GM21447 (cell line): Measurements from ENCODE around the gene FAT3.

Experiments used
- ATAC-seq: cut with Tn5 transposase; IDR thresholded peaks from one replicate; pipeline ENCODE4 v1.9.1; 2021; ENCODE audit not compliant: unreplicated experiment

Gene FAT3

DNA sequence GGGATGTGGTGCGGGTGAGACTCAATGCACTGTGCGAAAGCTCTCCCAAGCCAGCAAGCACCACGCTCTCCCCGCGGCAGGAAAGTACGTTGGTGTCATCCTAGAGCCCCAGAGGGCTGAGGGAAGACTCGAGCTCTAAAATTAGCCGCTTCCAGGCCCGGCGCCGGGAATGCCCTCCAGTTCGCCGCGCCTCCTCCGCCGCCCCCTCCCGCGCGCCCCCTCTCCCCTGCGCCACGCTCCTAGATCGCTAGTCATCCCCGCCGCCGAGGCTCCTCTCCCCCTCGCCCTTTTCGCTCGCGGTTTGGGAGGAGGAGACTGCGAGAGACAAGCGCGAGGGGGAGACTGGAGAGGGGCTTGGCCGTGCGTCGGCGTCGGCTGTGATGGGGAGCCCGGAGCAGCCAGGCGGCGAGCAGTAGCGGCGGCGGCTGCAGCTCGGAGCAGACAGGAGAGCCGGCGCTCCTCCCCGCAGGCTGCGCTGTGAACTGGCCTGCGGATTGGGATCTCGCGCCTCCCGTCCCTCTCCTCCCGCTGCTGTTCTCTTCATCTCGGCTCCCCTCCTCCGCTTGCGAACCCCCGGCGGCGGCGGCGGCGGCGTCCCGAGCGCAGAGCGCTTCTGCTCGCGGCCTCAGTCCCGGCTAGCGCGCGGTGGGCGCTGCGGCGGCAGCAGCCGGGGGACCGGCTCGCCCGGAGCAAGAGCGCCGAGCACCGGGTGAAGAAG lies at the start of gene FAT3:
Gene FAT3 (plus strand): TSS at position 412 of the 718 bp plus-strand sequence. CDS start 127,295 bp downstream, outside the sequence.
- ATAC-seq: no peak

- ATAC-seq: no peak
These were observed 45.5 kb upstream of the FAT3 start for GRCh38 chr11:92179017-92179670.

GRCh38 chr11:92180226-92180625 lies 44.4 kb upstream of the FAT3 start:
- no peak for ATAC-seq

DNA sequence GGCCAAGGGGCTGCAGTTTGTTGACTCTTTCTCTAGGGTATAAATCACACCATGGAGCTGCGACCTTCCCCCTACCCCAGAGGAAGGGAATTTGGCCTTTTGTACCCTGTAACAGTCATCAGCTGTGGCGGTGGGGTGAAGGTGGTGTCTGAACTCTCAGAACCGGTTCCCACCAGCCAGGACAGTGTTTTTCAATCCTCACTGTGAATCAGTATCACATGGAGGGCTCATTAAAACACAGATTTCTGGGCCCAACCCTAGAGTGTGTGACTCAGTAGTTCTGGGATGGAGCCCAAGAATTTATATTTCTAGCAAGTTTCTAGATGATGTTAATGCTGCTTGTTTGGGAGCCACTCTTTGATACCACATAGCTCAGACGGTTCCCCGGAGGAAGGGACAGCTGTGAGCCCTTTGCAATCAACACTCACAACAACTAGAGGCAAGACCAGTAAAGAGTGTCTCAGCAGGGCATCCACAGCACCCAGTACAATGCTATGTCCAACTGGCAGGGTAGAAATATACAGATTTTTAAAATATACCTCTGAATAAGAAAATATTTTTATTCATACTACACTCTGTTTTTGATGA lies 43.9 kb upstream of the FAT3 start:
- ATAC-seq: no peak

- no peak for ATAC-seq
These were observed 33.9 kb upstream of the FAT3 start for GRCh38 chr11:92190535-92191206.

GRCh38 chr11:92192141-92192540 lies 32.5 kb upstream of the FAT3 start:
- no peak for ATAC-seq

DNA sequence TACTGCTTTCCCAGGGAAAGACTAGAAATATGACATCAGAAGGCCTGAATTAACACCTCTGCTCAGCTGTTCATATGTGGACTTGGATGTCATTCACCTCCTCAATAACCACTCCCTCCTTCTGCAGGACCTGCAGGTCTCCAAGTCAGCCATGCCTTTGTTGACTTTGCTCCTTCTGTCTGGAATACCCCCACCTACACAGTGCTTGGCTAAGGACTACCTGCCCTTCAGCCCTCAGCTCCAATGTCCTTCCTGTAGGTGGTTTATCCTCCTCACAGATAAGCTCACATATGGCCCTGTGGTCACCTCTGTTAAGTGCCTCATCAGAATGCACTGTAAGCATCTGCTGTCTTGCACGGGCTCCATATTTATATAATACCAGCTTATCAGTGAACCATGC lies 26.4 kb upstream of the FAT3 start:
- ATAC-seq: no peak

- no peak for ATAC-seq
These were observed 24.6 kb upstream of the FAT3 start for GRCh38 chr11:92199991-92200390.

DNA sequence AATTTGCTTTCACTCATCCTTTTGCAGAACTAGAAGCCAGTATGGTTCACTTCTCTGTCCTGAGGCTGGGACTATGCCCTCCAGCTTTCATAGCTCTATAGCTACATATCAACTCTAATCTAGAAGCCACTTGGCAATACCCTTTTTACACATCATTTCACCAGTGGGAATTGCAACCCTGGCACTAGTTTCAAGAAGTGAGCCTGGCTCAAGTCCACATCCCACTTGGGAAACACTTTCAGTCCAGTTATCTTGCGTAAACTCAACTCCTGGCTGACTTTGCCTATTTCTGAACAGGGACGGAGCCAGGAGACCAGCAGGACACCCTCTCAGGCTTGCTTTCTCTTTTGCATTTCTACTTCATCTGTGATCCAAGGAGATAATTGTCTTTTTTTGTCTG lies 19.9 kb upstream of the FAT3 start:
- ATAC-seq: no peak

- no peak for ATAC-seq
These were observed 18.2 kb upstream of the FAT3 start for GRCh38 chr11:92206441-92206840.

GRCh38 chr11:92211576-92212167 lies 12.9 kb upstream of the FAT3 start:
- no peak for ATAC-seq

- ATAC-seq: no peak
These were observed 12.1 kb upstream of the FAT3 start for GRCh38 chr11:92212530-92212929.

GRCh38 chr11:92216789-92217188 lies 7.8 kb upstream of the FAT3 start:
- no peak for ATAC-seq

DNA sequence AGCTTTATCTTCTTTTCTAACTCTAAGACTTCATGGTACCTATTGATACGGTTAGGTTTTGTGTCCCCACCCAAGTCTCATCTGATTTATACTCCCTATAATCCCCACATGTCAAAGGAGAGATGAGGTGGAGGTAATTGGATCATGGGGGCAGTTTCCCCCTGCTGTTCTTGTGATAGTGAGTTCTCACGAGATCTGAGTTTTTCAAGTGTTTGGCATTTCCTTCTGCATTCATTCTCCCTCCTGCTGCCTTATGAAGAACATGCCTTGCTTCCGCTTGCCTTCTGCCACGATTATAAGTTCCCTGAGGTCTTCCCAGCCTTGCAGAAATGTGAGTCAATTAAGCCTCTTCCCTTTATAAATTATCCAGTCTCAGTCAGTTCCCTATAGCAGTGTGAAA lies 5.1 kb upstream of the FAT3 start:
- ATAC-seq: no peak

- ATAC-seq: no peak
These were observed 1.9 kb upstream of the FAT3 start for GRCh38 chr11:92222701-92223100.

GRCh38 chr11:92224054-92224406 lies 588 bp upstream of the FAT3 start:
- ATAC-seq: no peak

DNA sequence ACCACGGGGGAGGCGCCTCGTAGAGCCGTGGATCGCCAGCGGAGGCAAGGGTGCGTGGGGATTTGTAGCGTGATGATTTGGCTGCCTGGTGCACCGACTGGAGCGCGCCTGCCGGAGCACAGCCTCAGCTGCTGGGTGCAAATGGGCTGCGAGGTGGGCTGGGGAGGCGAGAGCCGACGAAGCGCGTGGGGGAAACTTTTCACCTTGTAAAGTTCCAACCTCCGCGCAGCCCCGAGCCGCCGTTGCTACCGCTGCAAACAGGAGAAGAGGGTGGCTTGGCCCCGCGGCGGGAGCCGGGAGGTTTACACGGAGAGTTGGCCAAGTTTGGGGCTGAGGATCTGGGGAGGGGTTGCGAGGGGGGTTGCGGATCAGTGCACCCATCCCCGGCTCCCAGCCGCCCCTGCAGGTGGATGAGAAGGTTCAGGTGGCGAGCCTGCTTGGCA lies 528 bp downstream of the FAT3 start:
- ATAC-seq: no peak

DNA sequence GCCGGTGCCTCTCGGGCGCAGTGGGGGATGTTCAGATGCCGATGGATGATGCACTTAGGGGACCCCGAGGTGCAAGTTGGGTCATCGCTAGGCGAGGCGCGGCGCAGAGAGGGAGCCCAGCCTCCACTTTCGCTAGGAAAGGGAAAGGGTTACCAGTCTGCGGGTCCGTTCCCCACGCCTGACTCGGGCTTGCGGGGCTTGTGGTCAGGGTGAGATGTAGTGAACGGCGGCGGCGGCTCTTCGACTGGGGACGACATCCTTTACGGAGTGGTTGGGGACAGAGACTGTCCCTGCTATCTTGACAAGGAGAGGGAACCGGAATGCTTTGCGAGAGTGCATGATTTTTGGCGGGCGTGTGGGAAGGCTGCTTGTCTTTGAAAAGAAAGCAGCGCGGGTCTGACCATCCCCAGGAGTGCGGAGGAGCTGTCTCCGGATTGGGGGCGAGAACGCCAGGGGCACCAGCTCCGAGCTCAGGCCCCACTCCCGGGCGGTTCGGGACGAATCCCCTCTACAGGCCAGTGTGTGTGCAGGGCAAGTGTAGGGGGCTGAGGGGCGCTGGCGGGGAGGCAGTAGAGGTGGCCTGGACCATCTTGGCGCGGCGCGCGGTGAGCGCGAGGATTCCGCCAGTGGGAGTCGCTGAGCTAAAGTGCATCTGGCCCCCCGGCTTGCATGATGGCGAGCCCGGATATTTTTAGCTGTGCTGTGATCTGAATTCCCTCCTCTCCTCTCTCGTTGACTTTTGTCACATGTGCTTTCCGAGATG lies 1.1 kb downstream of the FAT3 start:
- ATAC-seq: no peak

GRCh38 chr11:92226331-92227229 lies 2.0 kb downstream of the FAT3 start:
- no peak for ATAC-seq
